ENCODE data around the gene KLF6. TPM values are rescaled to one million over a fixed set of nuclear protein-coding genes. Genes with fewer than 3 reads are reported as not detected.

KLF6 gene
- total RNA-seq, result 10 to 100 TPM; 76.3 to 78.7 TPM
- long read RNA-seq, full-length matches to known transcripts, result 81 of 92 reads
- long read RNA-seq, partial matches to known transcripts, result 0 of 92 reads
- long read RNA-seq, other reads (novel, unspliced or antisense), result 11 of 92 reads

DNA sequence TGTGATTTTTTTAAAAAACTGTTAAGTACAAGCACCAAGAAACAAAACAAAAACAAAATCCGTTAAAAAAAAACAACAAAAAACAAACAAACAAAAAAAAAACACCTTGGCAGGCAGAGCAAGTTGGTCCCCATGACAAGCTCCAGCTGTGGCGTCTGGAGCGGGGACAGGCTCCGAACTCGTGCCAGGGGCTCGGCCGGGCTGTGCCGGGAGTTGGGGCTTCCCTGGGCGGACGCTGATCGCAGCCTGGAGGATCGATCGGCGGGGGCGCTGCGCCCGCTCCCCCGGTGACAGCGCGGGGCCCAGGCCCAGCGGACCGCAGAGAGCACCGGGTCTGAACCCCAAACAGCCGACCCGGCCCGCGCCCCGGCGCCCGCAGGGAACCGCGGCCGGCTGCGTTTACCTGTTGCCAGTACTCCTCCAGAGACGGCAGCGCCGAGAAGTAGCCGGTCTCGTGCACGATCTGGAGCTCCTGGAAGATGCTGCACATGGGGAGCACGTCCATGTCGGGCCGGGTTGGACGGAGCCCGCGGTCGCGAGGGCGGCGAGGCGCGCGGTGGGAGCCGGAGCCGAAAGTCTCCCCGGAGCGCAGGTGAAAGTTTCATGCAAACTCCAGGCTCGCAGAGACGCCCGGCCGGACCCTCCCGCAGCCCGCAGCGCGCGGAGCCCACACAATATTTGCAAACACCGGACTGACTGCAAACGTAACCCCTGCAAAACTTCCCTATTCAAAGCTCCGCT lies at the start of gene KLF6:
TSS of gene KLF6 (minus strand) at position 700 of the 741 bp plus-strand sequence. CDS start at position 505, 195 bp downstream.
- DNase-seq (peak; percentile 66), ATAC-seq (peak; percentile 16 to 25)
- intact Hi-C loops (cut with DNase I), result loop anchor here (5.0 to 10.0 kb wide), 6 partner anchors 257 to 880 kb away; no protein-coding TSS in a partner anchor

DNA sequence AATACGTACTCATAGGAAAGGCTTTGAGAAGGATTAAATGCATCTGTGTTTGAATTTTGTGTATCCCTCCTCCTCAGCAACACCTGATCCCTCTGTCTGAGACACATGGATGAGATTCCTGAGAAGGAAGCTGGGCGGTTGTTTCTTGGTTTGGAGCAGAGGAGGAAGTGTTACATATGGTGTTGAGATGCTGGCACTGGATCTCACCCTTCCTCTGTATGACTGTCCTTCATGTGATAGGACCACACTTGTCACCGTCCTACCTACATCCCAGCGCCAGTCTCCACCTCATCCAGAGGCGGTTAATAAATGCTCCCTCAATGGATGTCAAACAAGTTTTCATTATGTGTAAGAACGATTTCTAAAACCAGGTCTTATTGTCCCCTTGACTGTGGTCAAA lies 49.4 kb upstream of the KLF6 start:
- intact Hi-C loops (cut with DNase I), result no loop called here
- ATAC-seq, result no peak
- DNase-seq, result no peak

DNA sequence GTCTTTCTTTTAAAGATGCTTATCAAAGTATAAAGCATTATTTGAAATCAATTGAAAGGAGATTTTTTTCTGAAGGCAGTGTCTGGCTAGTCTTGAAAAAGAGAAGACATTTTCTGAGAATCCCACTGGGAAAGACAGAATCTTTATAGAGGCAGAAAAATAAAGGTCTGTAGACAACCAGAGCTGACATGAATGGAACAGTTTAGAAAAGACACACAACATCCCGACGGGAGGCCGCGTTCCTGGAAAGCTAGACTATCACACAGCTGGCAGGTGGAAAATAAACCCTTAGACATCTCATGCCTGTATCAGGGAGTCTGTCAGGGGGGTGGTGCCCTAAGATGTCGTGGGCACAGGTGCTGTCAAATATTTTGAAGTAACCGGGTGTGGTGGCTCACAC lies 48.0 kb upstream of the KLF6 start:
- no peak for ATAC-seq
- no peak for DNase-seq
- intact Hi-C loops (cut with DNase I), result no loop called here

DNA sequence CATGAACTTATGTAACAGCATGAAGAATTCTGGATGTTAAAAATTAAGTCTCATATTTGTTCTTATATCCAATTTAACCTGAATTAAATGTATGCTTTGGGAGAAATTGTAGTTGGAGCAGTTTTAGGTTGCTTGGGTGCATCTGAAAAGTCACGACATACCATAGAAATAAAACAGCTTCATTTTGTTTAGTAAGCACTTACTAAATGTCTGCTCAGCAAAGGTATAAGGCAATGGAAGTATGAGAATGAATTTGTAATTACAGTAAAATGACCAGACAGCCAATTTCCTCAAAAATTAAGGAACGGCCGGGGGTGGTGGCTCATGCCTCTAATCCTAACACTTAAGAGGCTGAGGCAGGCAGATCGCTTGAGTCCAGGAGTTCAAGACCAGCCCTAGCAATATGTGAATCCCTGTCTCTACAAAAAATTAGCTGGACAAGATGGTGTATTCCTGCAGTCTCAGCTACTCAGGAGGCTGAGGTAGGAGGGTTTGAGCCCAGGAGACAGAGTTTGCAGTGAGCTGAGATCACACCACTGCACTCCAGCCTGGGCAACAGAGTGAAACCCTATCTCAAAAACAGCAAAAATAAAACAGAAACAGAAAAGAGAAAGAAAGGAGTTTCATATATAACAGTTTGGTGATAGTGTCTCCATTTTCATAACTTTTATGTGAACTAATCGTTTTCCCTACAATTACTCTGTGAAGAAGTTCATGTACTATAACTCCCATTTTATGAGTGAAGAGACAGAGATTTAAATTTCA lies 47.2 kb upstream of the KLF6 start:
- intact Hi-C loops (cut with DNase I), result no loop called here
- no peak for DNase-seq
- ATAC-seq, result no peak

DNA sequence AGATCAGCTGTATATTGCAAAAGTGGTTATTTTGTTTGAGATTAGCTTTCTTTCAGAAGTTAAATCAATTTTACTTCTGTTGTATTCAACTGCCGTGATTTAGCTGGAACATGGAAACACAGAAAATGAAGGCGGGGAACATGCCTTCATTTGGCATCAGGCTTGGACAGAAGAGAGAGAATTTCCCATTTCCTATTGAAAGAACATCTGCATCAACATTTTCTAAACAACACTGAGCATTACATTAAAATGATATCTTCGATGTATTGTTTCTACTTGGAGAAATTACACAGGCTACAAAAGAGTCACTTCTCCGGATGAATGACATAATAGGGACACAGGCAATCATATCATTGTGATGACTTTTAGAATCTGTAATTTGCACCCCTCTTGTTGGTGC lies 46.6 kb upstream of the KLF6 start:
- no peak for ATAC-seq
- intact Hi-C loops (cut with DNase I), result no loop called here
- DNase-seq, result no peak

DNA sequence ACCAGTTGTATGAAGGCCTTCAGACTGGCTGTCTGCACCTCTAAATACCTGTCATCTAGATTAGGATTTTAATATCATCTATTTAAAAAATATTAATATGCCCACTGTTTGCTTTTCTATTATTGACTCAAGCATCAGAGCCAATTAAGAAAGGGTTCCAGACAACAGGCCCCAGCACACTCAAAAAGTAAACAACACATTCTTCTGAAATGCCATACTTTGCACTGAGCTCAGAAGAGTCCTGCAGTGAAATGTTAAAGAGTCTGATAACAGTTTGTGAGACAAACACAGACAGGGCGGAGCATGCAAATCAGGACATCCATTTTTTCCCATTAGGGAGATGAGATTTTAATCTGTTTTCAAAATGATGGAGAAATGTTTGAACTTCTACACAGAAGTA lies 45.9 kb upstream of the KLF6 start:
- ATAC-seq, result no peak
- no peak for DNase-seq
- intact Hi-C loops (cut with DNase I), result no loop called here

DNA sequence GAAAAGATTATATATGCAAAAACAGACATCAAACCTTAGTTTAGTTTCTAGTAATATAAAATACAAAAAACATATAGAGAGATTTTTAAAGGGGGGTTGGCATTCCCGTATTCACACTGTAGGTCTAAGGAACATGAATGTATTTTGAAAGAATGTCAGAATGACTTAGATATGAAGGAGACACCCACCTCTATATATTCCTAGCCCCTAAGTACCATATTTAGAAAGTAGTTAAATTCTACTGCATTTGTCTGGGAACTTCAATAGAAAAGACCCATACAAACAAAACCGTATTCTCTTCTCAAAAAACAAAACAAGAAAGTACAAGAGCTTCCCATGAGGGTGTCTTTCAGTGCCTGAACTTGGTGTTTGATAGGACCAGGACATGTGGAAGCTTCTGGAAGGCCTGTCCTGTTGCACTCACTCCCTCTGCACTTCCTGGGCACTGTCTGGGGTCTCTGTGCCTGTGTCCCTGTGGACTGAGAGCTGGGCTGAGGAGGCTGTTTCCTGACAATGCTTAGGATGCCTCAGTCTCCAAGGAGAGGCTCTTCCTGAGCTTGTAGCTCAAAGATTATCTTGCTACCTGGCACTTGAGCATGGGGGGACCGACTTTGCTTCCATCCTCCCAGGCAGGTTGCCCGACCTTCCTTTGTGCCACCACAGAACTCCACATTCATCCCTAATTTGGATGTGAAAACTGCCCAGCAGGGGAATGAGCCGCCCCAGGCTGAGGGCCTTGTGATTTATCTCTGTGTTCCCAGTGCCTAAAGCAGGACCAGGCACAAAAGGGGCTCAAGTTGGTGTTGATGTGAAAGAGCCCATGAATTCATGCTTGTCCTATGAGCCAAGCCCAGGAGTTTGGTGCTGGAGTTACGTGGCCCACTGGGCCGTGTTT lies 44.4 kb upstream of the KLF6 start:
- no peak for ATAC-seq
- intact Hi-C loops (cut with DNase I), result no loop called here
- no peak for DNase-seq

DNA sequence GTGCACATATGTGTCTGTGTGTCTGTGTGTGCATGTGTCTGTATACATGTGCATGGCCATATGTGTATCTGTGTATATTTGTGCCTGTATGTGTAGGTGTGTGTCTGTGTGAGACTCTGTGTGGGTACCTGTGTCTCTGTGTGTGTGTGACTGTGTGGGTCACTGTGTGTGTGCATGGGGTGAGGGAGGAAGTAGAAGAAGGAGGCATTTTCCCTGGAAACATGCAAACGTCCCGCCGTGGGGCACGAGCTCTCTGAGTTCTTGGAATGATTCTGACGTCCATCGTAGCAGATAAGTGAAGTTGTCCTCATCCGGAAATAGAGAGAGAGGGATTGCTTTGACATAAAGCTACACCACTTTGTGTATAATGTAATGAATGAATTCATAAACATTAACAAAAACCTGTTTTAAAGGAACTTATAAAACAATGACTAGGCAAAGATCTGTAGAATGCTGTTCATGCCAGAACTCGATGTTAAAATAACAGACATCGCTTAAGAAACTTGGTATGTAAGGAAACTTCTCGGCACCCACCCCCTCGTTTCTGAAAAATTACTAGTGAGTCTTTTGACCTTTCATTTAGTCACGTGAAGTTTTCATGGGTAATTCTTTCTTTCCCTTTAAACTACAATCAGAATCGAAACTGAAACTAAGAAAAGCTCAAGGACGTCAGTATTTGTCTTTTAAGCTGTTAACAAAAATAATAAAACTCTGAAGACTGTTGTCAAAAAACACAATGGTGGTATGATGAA lies 43.6 kb upstream of the KLF6 start:
- ATAC-seq, result peak; percentile 11 to 31
- intact Hi-C loops (cut with DNase I), result no loop called here
- no peak for DNase-seq

DNA sequence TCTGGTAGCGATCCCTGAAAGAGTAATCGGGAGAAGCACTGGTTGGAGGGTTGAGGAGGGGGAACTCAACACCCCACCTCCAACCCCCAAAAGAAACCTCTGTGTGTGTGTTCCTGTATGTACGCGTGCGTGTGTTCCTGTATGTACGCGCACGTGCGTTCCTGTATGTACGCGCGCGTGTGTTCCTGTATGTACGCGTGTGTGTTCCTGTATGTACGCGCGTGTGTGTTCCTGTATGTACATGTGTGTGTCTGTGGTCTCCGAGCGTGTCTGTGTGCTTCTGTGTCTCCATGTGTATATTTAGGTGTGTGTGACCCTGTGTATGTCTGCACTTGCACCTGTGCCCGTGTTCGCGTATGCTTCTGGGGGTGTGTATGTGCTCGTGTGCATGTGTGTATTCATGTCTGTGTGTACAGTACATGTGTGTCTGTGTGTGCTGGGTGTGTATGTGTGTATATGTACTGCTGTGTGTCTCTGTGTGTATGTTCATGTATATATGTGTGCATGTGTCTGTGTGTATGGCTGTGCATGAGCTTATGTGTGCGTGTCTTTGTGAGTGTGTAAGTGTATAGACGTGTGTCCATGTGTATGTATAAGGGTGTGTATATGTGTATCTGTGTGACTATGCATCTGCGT lies 42.9 kb upstream of the KLF6 start:
- ATAC-seq (no peak), DNase-seq (no peak)
- intact Hi-C loops (cut with DNase I), result no loop called here

DNA sequence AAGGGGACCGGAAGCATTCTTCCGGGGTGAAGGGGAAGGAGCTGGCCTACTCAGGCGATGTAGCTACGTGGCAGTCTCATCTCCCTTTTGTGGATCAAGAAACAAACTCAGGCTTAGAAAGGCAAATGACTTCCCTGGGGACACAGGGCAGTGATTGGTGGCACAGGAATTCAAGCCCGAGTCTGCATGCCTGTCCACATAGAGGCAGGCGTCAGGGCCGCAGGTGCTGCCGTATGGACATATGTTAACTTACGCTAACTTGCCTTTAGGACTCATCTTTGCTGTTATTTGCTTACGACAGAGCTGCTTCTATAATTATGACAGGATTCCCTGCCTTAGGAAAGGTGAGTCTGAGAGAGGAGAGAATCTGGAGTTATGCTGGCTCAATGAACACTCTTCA lies 42.3 kb upstream of the KLF6 start:
- no peak for DNase-seq
- intact Hi-C loops (cut with DNase I), result no loop called here

DNA sequence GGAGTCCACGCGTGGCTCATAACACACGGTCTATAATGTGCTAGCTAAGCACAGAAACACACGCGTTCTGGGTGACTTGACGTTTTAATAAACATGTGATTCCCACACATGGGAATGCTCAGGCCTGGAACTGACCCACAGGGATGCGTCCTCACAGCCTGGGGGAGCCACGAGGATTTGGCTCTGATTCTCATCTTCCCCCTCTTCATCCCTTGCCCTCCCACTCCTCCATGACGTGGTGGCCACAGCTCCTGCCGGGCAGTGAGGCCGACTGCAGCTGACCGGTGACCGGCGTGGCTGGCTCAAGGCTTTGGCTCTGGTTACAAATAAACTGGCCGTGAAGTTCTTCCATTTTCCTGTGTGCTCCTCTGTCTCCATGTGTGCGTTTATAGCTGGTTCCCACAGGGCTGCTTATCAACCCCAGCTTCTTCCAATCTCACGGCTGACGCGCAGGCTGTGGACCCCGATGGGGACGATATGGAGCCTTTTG lies 40.9 kb upstream of the KLF6 start:
- ATAC-seq, result peak; percentile 55 to 63
- DNase-seq, result peak; percentile 68
- intact Hi-C loops (cut with DNase I), result no loop called here

More for the DNA sequence above, 42.3 kb upstream of the KLF6 start:
- no peak for ATAC-seq

DNA sequence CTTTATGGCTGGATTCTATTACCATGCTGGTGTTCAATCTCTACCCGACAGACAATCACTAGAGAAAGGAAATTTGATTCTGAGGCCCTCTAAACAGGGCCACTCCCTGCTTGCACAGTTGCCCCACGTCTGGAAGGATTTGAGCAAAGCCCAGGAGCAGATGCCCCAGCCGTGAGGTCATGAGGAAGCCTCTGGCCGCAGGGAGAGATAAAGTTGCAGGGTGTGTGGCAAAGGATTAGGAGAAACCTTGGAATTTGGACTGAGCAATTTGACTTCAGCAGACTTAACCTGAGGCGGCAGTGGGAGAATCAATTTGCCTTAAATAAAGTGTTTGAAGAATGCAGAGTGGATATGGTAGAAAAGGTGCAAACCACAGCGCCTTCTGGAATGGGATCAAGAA lies 40.2 kb upstream of the KLF6 start:
- intact Hi-C loops (cut with DNase I), result no loop called here
- no peak for DNase-seq
- peak; percentile 16 to 72 for ATAC-seq

DNA sequence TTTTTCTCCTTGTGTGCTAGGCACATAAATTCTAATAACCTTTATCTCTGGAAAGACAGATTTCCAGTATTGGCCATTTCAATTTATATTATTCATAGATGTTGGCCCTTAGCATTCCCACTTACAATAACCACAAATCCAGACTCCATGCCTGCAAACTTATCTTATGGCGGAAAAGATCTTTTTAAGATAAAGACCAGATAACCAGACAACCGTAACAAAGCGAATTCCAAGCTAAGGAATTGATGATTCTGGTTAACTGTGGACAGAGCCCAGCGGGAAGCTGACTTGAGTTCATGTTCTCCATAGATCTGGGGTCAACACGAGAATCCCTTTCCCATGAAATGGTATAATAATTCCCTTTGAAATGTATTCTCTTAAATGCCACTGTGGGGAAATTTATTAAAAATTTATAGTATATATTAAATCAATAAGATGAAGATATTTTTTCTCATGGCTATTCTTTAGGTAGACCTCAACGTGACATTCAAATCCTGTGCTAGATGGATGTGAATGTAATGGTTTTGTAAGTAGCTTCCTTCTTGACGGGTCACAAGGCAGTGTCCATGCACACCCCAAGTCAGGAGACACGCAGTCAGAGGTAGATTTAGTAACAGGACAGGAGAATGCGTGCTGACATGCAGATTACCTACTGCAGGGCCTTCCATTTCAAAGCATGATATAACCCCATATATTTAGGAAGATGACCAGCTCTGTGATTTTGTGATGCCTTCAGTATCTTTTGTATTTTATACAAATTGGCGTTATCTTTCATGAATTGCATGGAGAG lies 37.7 kb upstream of the KLF6 start:
- ATAC-seq (no peak), DNase-seq (no peak)
- intact Hi-C loops (cut with DNase I), result no loop called here

DNA sequence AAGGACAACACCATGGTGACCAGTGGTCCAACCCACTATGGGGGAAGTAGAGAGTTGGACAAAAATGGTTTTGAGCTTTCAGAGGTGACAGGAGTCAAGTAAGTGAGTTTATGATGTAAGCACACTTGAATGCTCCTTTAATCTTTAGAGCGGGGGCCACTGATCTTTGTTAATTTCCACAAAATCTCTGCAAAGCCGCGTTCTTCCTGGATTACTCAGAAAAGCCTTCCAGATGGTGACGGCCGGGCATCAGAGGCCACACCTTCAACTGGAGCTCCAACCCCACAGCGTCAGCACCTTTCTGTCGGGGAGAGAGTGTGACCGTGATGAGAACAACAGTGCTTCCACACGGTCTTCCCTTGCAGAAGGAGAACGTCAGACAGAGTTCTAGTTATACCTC lies 35.2 kb upstream of the KLF6 start:
- no peak for DNase-seq
- intact Hi-C loops (cut with DNase I), result no loop called here
- peak in 1 of 2 donors; percentile 82 for ATAC-seq

DNA sequence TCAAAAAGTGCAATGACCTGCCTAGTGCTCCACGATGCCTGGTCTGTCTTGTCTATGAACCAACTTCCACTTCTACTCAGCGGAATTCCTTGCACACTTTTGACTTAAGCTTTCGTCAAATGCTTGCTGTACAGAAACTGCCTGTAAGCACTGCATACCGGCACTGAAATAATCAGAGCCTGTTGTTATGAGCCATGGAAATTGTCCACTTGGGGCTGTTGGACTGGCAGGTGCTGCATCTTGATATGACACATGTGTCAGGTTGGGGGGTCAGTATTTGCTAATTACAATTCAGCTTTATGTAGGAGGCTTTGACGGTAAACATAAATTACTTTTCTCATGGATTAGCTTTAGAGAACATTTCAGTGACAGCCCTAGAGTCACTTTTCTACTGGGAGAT lies 32.0 kb upstream of the KLF6 start:
- intact Hi-C loops (cut with DNase I), result no loop called here
- DNase-seq, result no peak
- ATAC-seq, result no peak

DNA sequence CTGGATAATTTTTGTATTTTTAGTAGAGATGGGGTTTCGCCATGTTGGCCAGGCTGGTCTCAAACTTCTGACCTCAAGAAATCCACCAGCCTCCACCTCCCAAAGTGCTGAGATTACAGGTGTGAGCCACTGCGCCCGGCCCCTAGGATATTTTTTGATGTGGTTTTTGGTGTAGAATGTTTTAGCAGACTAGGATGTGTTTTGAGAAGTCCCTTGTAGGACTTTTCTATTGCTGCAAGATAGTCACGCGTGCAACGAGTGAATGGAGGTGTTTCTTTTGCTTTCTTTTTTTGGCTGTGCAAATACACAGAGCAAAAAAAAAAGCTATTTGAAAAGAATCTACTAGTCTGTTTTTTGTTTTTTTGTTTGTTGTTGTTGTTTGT lies 29.8 kb upstream of the KLF6 start:
- ATAC-seq (no peak), DNase-seq (no peak)
- intact Hi-C loops (cut with DNase I), result loop anchor here in 1 of 2 donors (5.0 kb wide), 1 partner anchor 97 kb away; no protein-coding TSS in a partner anchor

Measured in left cardiac atrium (tissue), 4 donors.